ENCODE measurements around the gene BTNL8.

Gene BTNL8

GRCh38 chr5:180932660-180933059 lies 33.7 kb downstream of the BTNL8 start:
- in situ Hi-C loops (cut with MboI; ENCODE audit: low pct_unique_long_range_greater_than_20kb, low sequenced_read_pairs) = no loop called here
- DNase-seq = no peak

GRCh38 chr5:180935203-180935602 lies 36.2 kb downstream of the BTNL8 start:
- DNase-seq = no peak
- in situ Hi-C loops (cut with MboI; ENCODE audit: low pct_unique_long_range_greater_than_20kb, low sequenced_read_pairs) = no loop called here

DNA sequence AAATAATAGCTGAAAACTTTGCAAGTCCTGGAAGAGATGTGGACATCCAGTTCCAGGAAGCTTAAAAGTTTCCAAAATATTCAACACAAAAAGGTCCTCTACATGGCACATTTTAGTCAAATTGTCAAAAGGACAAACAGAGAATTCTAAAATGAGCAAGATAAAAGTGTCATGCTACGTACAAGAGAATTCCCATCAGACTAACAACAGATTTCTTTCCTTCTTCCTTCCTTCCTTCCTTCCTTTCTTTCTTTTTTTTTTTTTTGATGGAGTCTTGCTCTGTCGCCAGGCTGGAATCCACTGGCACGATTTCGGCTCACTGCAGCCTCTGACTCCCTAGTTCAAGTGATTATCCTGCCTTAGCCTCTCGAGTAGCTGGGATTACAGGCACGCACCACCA lies 39.3 kb downstream of the BTNL8 start:
- DNase-seq = no peak
- in situ Hi-C loops (cut with MboI; ENCODE audit: low pct_unique_long_range_greater_than_20kb, low sequenced_read_pairs) = no loop called here

GRCh38 chr5:180950291-180950949 lies 51.5 kb downstream of the BTNL8 start:
- in situ Hi-C loops (cut with MboI; ENCODE audit: low pct_unique_long_range_greater_than_20kb, low sequenced_read_pairs) = no loop called here
- no peak for DNase-seq

DNA sequence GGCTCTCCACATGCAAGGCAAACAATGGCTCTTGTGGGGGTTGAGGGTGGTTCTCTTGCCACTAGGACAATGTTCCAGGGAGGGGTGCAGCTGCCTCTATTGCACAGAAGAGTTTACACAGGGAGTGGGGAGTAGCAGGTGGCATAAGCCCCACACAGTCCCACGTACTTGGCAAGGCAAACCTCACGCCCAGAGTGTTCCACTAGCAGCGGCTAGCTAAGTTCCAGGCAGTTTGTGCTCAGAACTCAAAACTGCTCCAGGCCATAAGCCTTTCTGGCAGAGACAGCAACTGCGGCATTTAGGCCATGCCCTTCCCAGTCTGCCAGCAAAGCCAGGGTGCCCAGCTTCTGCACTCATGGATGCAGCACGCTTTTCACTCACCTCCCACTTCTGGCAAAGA lies 60.7 kb downstream of the BTNL8 start:
- in situ Hi-C loops (cut with MboI; ENCODE audit: low pct_unique_long_range_greater_than_20kb, low sequenced_read_pairs) = no loop called here
- DNase-seq = no peak

- no peak for DNase-seq
- in situ Hi-C loops (cut with MboI; ENCODE audit: low pct_unique_long_range_greater_than_20kb, low sequenced_read_pairs) = no loop called here
Measured at GRCh38 chr5:180960209-180960608, 61.2 kb downstream of the BTNL8 start.

DNA sequence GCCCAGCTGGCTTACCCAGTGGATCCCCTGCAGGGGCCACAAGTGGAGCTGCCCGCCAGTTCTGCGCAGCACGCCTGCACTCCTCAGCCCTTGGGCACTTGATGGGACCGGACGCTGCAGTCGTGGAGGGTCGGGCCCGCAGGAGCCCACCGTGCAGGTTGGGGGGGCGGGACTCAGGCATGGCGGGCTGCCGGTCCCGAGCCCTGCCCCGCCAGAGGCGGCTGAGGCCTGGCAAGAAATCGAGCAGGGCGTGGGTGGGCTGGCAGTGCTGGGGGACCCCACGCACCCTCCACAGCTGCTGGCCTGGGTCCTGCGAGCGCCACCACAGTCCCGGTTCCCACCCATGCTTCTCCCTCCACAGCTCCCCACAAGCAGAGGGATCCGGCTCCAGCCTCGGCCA lies 70.4 kb downstream of the BTNL8 start:
- in situ Hi-C loops (cut with MboI; ENCODE audit: low pct_unique_long_range_greater_than_20kb, low sequenced_read_pairs) = no loop called here
- DNase-seq = no peak

DNA sequence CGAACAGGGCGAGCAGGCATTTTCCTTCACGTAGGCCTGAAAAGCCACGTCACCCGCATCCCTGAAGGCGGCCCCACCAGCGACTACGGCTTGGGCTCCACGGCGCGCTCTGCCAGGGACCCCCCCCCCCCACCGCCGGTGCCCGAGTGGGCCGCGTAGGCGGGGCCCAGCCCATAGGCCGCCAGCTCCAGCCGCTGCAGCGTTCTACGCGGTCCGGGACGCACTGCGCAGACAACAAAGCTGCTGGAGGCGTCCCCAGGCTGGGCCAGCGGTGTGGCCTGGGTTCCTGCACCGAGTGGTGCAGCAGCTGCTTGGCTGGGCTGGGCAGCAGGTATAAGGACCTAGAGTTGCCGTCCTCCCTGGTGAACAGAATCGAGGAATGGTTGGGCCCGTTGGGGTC lies 71.4 kb downstream of the BTNL8 start:
- in situ Hi-C loops (cut with MboI; ENCODE audit: low pct_unique_long_range_greater_than_20kb, low sequenced_read_pairs) = no loop called here
- no peak for DNase-seq

GRCh38 chr5:180970875-180971274 lies 71.9 kb downstream of the BTNL8 start:
- in situ Hi-C loops (cut with MboI; ENCODE audit: low pct_unique_long_range_greater_than_20kb, low sequenced_read_pairs) = no loop called here
- DNase-seq = no peak

DNA sequence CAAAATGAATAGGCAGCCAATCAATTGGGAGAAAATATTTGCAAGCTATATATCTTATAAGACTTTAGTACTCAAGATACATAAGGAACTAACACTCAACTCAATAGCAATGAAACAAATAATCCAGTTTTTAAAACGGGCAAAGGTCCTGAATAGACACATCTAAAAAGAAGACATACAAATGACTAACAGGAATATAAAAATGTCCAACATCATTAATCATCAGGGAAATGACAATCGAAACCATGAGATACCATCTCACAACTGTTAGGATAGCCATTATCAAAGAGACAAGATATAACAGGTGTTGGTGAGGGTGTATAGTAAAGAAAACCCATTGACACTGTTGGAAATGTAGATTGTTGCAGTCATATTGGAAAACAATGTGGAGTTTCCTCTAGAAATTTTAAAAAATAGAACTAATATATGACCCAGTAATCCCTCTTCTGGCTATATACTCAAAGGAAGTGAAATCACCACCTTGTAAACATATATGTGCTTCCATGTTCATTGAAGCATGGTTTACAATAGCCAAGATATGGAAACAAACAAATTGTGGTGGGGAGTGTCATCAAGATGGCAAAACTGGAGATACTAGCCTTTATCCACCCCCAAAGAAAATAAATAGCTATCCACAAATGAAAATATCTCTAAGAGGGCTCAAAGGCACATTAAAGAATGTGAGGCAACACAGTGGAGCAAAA lies 75.8 kb downstream of the BTNL8 start:
- DNase-seq = no peak
- in situ Hi-C loops (cut with MboI; ENCODE audit: low pct_unique_long_range_greater_than_20kb, low sequenced_read_pairs) = no loop called here

DNA sequence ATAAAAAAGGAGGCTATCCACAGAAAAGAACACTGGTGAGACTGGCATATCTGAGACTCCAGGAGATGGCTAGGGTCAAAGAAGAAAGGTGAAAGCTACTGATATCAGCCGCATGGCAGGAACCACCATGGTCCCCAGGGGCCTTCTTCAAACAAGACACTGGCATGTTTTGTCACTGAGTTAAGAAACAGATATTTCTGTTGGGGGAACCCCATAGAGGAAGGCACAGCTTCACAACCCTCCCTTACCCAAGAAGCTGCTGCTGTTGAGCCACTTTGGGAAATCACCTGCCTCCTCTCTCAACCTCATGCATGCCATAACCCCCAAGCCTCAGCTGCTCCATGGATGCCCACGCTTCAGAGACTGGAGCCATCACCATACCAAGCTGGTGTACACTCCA lies 76.4 kb downstream of the BTNL8 start:
- in situ Hi-C loops (cut with MboI; ENCODE audit: low pct_unique_long_range_greater_than_20kb, low sequenced_read_pairs) = no loop called here
- DNase-seq = no peak

DNA sequence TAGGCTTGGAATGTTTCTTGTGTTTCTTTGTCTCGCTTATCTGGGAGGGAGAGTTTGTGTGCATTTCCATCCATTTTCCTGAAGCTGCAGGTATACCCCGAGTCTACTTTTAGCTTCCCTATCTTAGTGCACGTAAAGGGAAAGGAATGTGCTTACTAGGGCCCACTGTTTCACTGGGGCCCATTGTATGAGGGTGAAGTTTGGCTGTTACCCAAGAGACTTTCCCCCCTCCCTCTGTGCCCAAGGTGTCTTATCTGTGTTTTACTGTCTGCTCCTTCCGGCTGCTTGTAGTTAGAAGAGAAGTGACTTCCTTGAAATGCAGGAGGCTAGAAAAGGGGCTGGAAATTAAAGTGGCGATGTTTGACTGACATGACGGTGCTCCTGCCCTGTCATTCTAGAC lies 77.6 kb downstream of the BTNL8 start:
- in situ Hi-C loops (cut with MboI; ENCODE audit: low pct_unique_long_range_greater_than_20kb, low sequenced_read_pairs) = no loop called here

DNA sequence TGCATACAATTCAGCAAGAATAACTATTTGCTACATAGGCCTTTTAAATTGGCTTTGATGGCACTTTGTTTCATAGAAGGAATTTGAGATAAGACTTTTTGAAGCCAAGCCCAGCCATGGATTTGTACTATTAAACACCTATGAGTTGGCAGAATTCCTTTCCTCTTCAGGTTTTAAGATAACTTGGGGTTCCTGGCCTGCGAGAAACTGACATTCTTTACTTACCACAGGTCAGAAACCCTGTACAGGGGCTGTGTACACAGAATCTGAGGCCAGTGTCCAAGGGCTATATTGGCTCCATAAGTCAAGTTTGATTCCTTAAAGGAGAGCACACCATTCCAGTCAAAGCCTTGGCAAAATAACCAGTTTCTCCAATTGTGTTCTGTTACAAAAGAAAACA lies 78.9 kb downstream of the BTNL8 start:
- DNase-seq = no peak
- in situ Hi-C loops (cut with MboI; ENCODE audit: low pct_unique_long_range_greater_than_20kb, low sequenced_read_pairs) = no loop called here

More for the DNA sequence above, 77.6 kb downstream of the BTNL8 start:
- peak; percentile 26 for DNase-seq

DNA sequence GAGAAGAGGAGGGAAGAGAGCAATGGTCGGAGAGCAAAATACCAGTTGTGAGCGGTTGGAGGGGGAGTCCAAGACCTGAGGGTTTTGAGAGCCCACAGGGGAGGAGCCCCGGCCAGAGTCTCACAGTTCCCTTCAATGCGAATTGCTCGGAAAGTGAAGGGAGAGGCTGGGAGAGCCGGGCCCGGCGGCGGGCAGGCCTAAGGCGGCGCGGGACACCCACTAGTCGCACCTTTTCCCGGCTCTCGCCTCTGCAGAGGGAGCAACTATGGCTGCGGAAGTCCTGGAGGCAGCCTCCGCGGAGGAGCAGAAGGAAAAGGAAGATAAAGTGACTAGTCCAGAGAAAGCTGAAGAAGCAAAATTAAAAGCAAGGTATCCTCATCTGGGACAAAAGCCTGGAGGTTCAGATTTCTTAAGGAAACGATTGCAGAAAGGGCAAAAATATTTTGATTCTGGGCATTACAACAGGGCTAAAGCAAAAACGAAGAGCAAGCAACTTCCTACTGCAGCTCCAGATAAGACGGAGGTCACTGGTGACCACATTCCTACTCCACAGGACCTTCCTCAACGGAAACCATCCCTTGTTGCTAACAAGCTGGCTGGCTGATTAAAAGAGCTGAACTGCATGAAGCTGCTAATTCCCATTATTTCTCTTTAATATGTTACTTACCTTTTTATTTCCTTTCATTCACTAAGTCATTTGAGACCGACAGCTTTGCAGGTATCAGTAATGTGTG lies 83.2 kb downstream of the BTNL8 start:
- DNase-seq = no peak
- in situ Hi-C loops (cut with MboI; ENCODE audit: low pct_unique_long_range_greater_than_20kb, low sequenced_read_pairs) = no loop called here

DNA sequence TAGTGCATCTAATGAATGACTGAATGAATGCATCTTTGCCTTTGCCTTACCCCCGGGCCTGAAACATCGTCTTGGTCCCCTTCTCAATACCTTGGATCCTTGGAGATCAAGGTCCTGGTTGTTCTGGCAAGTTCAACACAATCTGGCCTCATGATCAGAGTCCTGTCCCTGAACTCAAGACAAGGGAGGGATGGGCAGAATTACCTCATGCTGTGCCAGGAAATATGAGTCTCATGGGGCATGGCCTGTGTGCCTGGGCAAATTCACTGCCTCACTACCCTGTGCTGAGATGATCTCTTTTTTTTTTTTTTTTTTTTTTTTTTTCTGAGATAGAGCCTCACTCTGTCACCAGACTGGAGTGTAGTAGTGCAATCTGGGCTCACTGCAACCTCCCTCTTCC lies 89.1 kb downstream of the BTNL8 start:
- in situ Hi-C loops (cut with MboI; ENCODE audit: low pct_unique_long_range_greater_than_20kb, low sequenced_read_pairs) = no loop called here

DNA sequence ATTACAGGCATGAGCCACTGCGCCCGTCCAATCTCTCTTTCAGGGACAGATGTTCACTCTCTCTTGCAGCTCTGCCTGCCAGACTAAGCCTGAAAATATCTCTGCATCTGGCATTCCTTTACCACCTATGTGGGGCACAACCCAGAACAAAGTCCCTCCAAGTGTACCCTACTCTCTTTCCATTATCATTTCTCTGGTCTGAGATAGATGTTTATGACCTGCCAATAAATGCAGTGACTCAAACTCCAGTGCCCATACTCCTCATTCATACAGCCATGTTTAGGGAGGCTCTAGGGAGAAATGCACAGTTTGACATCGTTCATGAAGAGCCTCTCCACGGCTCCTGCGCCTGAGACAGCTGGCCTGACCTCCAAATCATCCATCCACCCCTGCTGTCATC lies 89.6 kb downstream of the BTNL8 start, which contains the start of gene BTNL3:
TSS of gene BTNL3 (plus strand) at position 255 of the 400 bp plus-strand sequence. CDS start 183 bp downstream, outside the sequence.
- no peak for DNase-seq
- in situ Hi-C loops (cut with MboI; ENCODE audit: low pct_unique_long_range_greater_than_20kb, low sequenced_read_pairs) = no loop called here

More for the DNA sequence above, 89.1 kb downstream of the BTNL8 start:
- no peak for DNase-seq

- in situ Hi-C loops (cut with MboI; ENCODE audit: low pct_unique_long_range_greater_than_20kb, low sequenced_read_pairs) = no loop called here
- no peak for DNase-seq
Measured at GRCh38 chr5:180990086-180990881, 91.3 kb downstream of the BTNL8 start.

GRCh38 chr5:180990882-180991242 lies 91.9 kb downstream of the BTNL8 start:
- DNase-seq = no peak
- in situ Hi-C loops (cut with MboI; ENCODE audit: low pct_unique_long_range_greater_than_20kb, low sequenced_read_pairs) = no loop called here

Measured in KBM-7 (cell line).